ENCODE results near the gene PDX1. TPM values are rescaled to one million over a fixed set of nuclear protein-coding genes. Genes with fewer than 3 reads are reported as not detected.

The PDX1 gene
- total RNA-seq, 1 donor from 2014 or later, result not detected

GRCh38 chr13:27954406-27954851 lies 34.6 kb downstream of the PDX1 start:
- no peak for DNase-seq (ENCODE audit: low spot score)

- DNase-seq (ENCODE audit: low spot score), result no peak
Observed at GRCh38 chr13:27955014-27955591, 35.3 kb downstream of the PDX1 start.

GRCh38 chr13:27956576-27957300 lies 36.9 kb downstream of the PDX1 start:
- no peak for DNase-seq (ENCODE audit: low spot score)

GRCh38 chr13:27959976-27960361 lies 40.2 kb downstream of the PDX1 start:
- no peak for DNase-seq (ENCODE audit: low spot score)

GRCh38 chr13:27960362-27961226 lies 40.8 kb downstream of the PDX1 start:
- DNase-seq (ENCODE audit: low spot score), result no peak

- no peak for DNase-seq (ENCODE audit: low spot score)
Observed at GRCh38 chr13:27961227-27962085, 41.7 kb downstream of the PDX1 start.

- peak; percentile 57 for DNase-seq (ENCODE audit: low spot score)
Observed at GRCh38 chr13:27962128-27962841, 42.5 kb downstream of the PDX1 start.

GRCh38 chr13:27962982-27963381 lies 43.2 kb downstream of the PDX1 start:
- no peak for DNase-seq (ENCODE audit: low spot score)

- peak; percentile 14 for DNase-seq (ENCODE audit: low spot score)
Observed at GRCh38 chr13:27963491-27963890, 43.7 kb downstream of the PDX1 start.

GRCh38 chr13:27964206-27964605 lies 44.4 kb downstream of the PDX1 start:
- peak; percentile 69 for DNase-seq (ENCODE audit: low spot score)

- DNase-seq (ENCODE audit: low spot score), result no peak
Observed at GRCh38 chr13:27964741-27965323, 45.0 kb downstream of the PDX1 start.

- no peak for DNase-seq (ENCODE audit: low spot score)
Observed at GRCh38 chr13:27965343-27965739, 45.5 kb downstream of the PDX1 start.

- DNase-seq (ENCODE audit: low spot score), result no peak
Observed at GRCh38 chr13:27965740-27966640, 46.2 kb downstream of the PDX1 start.

GRCh38 chr13:27966641-27967202 lies 46.9 kb downstream of the PDX1 start:
- DNase-seq (ENCODE audit: low spot score), result no peak

- no peak for DNase-seq (ENCODE audit: low spot score)
Observed at GRCh38 chr13:27967203-27967735, 47.5 kb downstream of the PDX1 start.

GRCh38 chr13:27967736-27968315 lies 48.0 kb downstream of the PDX1 start:
- no peak for DNase-seq (ENCODE audit: low spot score)

GRCh38 chr13:27968316-27969081 lies 48.7 kb downstream of the PDX1 start:
- DNase-seq (ENCODE audit: low spot score), result no peak
